WTC11 (cell line): ENCODE measurements around the gene COBLL1. TPM values are rescaled to one million over a fixed set of nuclear protein-coding genes. Genes with fewer than 3 reads are reported as not detected.

Experiments used
- ATAC-seq: fragments of 200-7000 bp; cut with Tn5 transposase; 2 replicates; pipeline ENCODE4 v1.10.0; 2021; ENCODE audit warnings: mild to moderate bottlenecking, moderate library complexity
- CTCF ChIA-PET: fragments of 300-600 bp; sonication (Branson Sonifier 250); formaldehyde crosslinking; loops from one replicate; lab custom pipeline; 2021; ENCODE audit warnings: antibody characterized with exemption; lab: Charles Lee
- POLR2A ChIA-PET: fragments of 350-600 bp; sonication (Branson Sonifier 250); formaldehyde crosslinking; loops from one replicate; lab custom pipeline; 2021; ENCODE audit warnings: antibody characterized with exemption; lab: Charles Lee
- DNase-seq: peaks from one replicate; pipeline ENCODE4 v3.0.0; 2021; ENCODE audit warnings: low spot score
- H3K27ac Mint-ChIP-seq: 2 replicates; pipeline ENCODE4 v1.8.0; 2021; ENCODE audit warnings: mixed read lengths
- H3K27me3 Mint-ChIP-seq: 2 replicates; pipeline ENCODE4 v1.8.0; 2021; ENCODE audit warnings: low read depth, mild to moderate bottlenecking, moderate library complexity, mixed read lengths
- H3K36me3 Mint-ChIP-seq: 2 replicates; pipeline ENCODE4 v1.8.0; 2021; ENCODE audit warnings: mixed read lengths
- H3K4me1 Mint-ChIP-seq: 2 replicates; pipeline ENCODE4 v1.8.0; 2022; ENCODE audit warnings: mixed read lengths
- H3K4me3 Mint-ChIP-seq: 2 replicates; pipeline ENCODE4 v1.8.0; 2021; ENCODE audit warnings: mild to moderate bottlenecking, moderate library complexity, mixed read lengths
- H3K9me3 Mint-ChIP-seq: 2 replicates; pipeline ENCODE4 v1.8.0; 2021; ENCODE audit warnings: mixed read lengths
- AR ChIP-seq: fragments of 250-450 bp; sonication (Bioruptor Pico); IDR thresholded peaks from 2 replicates; pipeline ENCODE4 v1.9.0; 2021; ENCODE audit warnings: mild to moderate bottlenecking
- ATF1 ChIP-seq: sonication (generic); formaldehyde crosslinking; IDR thresholded peaks from 2 replicates; pipeline ENCODE4 v1.8.1; 2023; ENCODE audit warnings: mild to moderate bottlenecking, moderate library complexity, missing genetic modification reagents
- ATF6 ChIP-seq: sonication (generic); formaldehyde crosslinking; IDR thresholded peaks from 2 replicates; pipeline ENCODE4 v1.8.1; 2023; ENCODE audit warnings: mild to moderate bottlenecking, missing genetic modification reagents
- E2F1 ChIP-seq: sonication (generic); formaldehyde crosslinking; IDR thresholded peaks from 2 replicates; pipeline ENCODE4 v1.8.0; 2022; ENCODE audit warnings: mild to moderate bottlenecking, missing genetic modification reagents
- E2F4 ChIP-seq: sonication (generic); formaldehyde crosslinking; IDR thresholded peaks from 2 replicates; pipeline ENCODE4 v1.8.1; 2022; ENCODE audit warnings: low read depth, mild to moderate bottlenecking, moderate library complexity, missing genetic modification reagents, borderline replicate concordance
- E2F5 ChIP-seq: sonication (generic); formaldehyde crosslinking; IDR thresholded peaks from 2 replicates; pipeline ENCODE4 v1.8.1; 2022; ENCODE audit warnings: mild to moderate bottlenecking, moderate library complexity, missing genetic modification reagents
- EMX1 ChIP-seq: fragments of 250-450 bp; sonication (Bioruptor Pico); IDR thresholded peaks from 2 replicates; pipeline ENCODE4 v1.8.0; 2021; ENCODE audit warnings: mild to moderate bottlenecking
- HMGA2 ChIP-seq: fragments of 250-450 bp; sonication (Bioruptor Pico); IDR thresholded peaks from 2 replicates; pipeline ENCODE4 v1.4.0; 2021; ENCODE audit warnings: mild to moderate bottlenecking, moderate library complexity
- JAZF1 ChIP-seq: fragments of 250-450 bp; sonication (Bioruptor Pico); IDR thresholded peaks from 2 replicates; pipeline ENCODE4 v1.9.0; 2021; ENCODE audit warnings: moderate library complexity, mild to moderate bottlenecking, inconsistent platforms
- KAT7 ChIP-seq: sonication (generic); formaldehyde crosslinking; IDR thresholded peaks from 2 replicates; pipeline ENCODE4 v1.8.1; 2023; ENCODE audit warnings: missing genetic modification reagents, mild to moderate bottlenecking, borderline replicate concordance
- NR1H2 ChIP-seq: sonication (generic); formaldehyde crosslinking; IDR thresholded peaks from 2 replicates; pipeline ENCODE4 v1.9.0; 2021; ENCODE audit warnings: mild to moderate bottlenecking, moderate library complexity, missing genetic modification reagents
- PRRX2 ChIP-seq: fragments of 250-450 bp; sonication (Bioruptor Pico); IDR thresholded peaks from 2 replicates; pipeline ENCODE4 v1.8.0; 2021; ENCODE audit warnings: mild to moderate bottlenecking
- RELA ChIP-seq: sonication (generic); formaldehyde crosslinking; IDR thresholded peaks from 2 replicates; pipeline ENCODE4 v1.8.1; 2022; ENCODE audit warnings: missing genetic modification reagents, mild to moderate bottlenecking, borderline replicate concordance
- SMAD3 ChIP-seq: sonication (generic); formaldehyde crosslinking; IDR thresholded peaks from 2 replicates; pipeline ENCODE4 v1.8.0; 2022; ENCODE audit warnings: missing genetic modification reagents, mild to moderate bottlenecking, borderline replicate concordance
- SMAD4 ChIP-seq: sonication (generic); formaldehyde crosslinking; IDR thresholded peaks from 2 replicates; pipeline ENCODE4 v1.8.0; 2022; ENCODE audit warnings: mild to moderate bottlenecking, missing genetic modification reagents
- TEAD1 ChIP-seq: sonication (generic); formaldehyde crosslinking; IDR thresholded peaks from 2 replicates; pipeline ENCODE4 v1.8.0; 2022; ENCODE audit warnings: mild to moderate bottlenecking, missing genetic modification reagents
- ZNF416 ChIP-seq: fragments of 250-450 bp; sonication (Bioruptor Pico); IDR thresholded peaks from 2 replicates; pipeline ENCODE4 v1.9.0; 2021; ENCODE audit warnings: mild to moderate bottlenecking, inconsistent platforms
- ZNF512 ChIP-seq: sonication (generic); formaldehyde crosslinking; IDR thresholded peaks from 2 replicates; pipeline ENCODE4 v1.8.1; 2022; ENCODE audit warnings: missing genetic modification reagents, borderline replicate concordance
- ZNF532 ChIP-seq: fragments of 250-450 bp; sonication (Bioruptor Pico); IDR thresholded peaks from 2 replicates; pipeline ENCODE4 v1.9.0; 2021; ENCODE audit warnings: mild to moderate bottlenecking, borderline replicate concordance
- total RNA-seq: library from RNA; stranded (reverse); gene quantifications from 3 replicates; pipeline ENCODE4 v1.2.3, GENCODE V29; 2021

Gene COBLL1
- total RNA-seq, 1 experiment from 2014 or later, result 5.8 TPM

GRCh38 chr2:164752956-164753355, 88.7 kb downstream of the COBLL1 start (continued):
- TF ChIP-seq ATF6 (CRISPR knock-in tag) (no peak), E2F5 (CRISPR knock-in tag) (no peak), ATF1 (CRISPR knock-in tag) (no peak)

GRCh38 chr2:164747783-164748433, 93.7 kb downstream of the COBLL1 start:
- no peaks in the 10 kb centered on the region for H3K27me3 Mint-ChIP-seq
- H3K4me1 Mint-ChIP-seq, result peaks cover 3% of the 10 kb centered on the region; the same call in 1 of the 2 replicates
- H3K36me3 Mint-ChIP-seq, result no peaks in the 10 kb centered on the region
- no peak overlapping the region for H3K4me3 Mint-ChIP-seq
- ATAC-seq (no peak), DNase-seq (no peak)
- H3K9me3 Mint-ChIP-seq, result no peaks in the 10 kb centered on the region
- TF ChIP-seq E2F4 (CRISPR knock-in tag) (no peak), ZNF532 (CRISPR knock-in tag) (no peak), KAT7 (CRISPR knock-in tag) (no peak), HMGA2 (CRISPR knock-in tag) (no peak), SMAD4 (CRISPR knock-in tag) (no peak), EMX1 (CRISPR knock-in tag) (no peak), NR1H2 (no peak), SMAD3 (CRISPR knock-in tag) (no peak), E2F1 (CRISPR knock-in tag) (no peak)
- no peak overlapping the region for H3K27ac Mint-ChIP-seq
- ChIA-PET POLR2A (no interaction called here), CTCF (no interaction called here)

GRCh38 chr2:164747140-164747539, 94.5 kb downstream of the COBLL1 start:
- POLR2A ChIA-PET, result no interaction called here
- DNase-seq, result no peak
- peaks cover 3% of the 10 kb centered on the region; the same call in 1 of the 2 replicates for H3K4me1 Mint-ChIP-seq
- H3K27ac Mint-ChIP-seq, result no peak overlapping the region
- no peaks in the 10 kb centered on the region for H3K27me3 Mint-ChIP-seq
- ATAC-seq, result no peak
- no peak overlapping the region for H3K4me3 Mint-ChIP-seq
- no peaks in the 10 kb centered on the region for H3K36me3 Mint-ChIP-seq
- CTCF ChIA-PET, result no interaction called here
- no peaks in the 10 kb centered on the region for H3K9me3 Mint-ChIP-seq
- no peak for TF ChIP-seq TEAD1 (CRISPR knock-in tag)
- no peak for TF ChIP-seq ZNF512 (CRISPR knock-in tag)
- TF ChIP-seq NR1H2, result no peak
- no peak for TF ChIP-seq JAZF1 (CRISPR knock-in tag)
- TF ChIP-seq RELA (CRISPR knock-in tag), result no peak
- TF ChIP-seq AR, result no peak
- TF ChIP-seq SMAD3 (CRISPR knock-in tag), result no peak
- TF ChIP-seq ZNF416 (CRISPR knock-in tag), result no peak
- no peak for TF ChIP-seq PRRX2 (CRISPR knock-in tag)
